ENCODE results near the gene ASGR1.

The ASGR1 gene

GRCh38 chr17:7176107-7176840, 2.9 kb downstream of the ASGR1 start:
- TF ChIP-seq ZNF70 (CRISPR knock-in tag; IDR thresholded peaks at IDR 0.05) (no peak), SNAI2 (CRISPR knock-in tag; IDR thresholded peaks at IDR 0.05) (no peak), GLIS3 (CRISPR knock-in tag; IDR thresholded peaks at IDR 0.05) (no peak), ESRRG (CRISPR knock-in tag; IDR thresholded peaks at IDR 0.05) (no peak), CSRNP3 (CRISPR knock-in tag; IDR thresholded peaks at IDR 0.05) (no peak), PPARA (CRISPR knock-in tag; IDR thresholded peaks at IDR 0.05; ENCODE audit: borderline replicate concordance) (no peak), CSDC2 (CRISPR knock-in tag; IDR thresholded peaks at IDR 0.05) (no peak), TCF4 (CRISPR knock-in tag; IDR thresholded peaks at IDR 0.05; ENCODE audit: borderline replicate concordance) (no peak), ZFP3 (CRISPR knock-in tag; IDR thresholded peaks at IDR 0.05) (no peak), PATZ1 (CRISPR knock-in tag; IDR thresholded peaks at IDR 0.05; ENCODE audit: borderline replicate concordance) (no peak), POU6F1 (CRISPR knock-in tag; IDR thresholded peaks at IDR 0.05; ENCODE audit: borderline replicate concordance, low read depth) (no peak), ZFP30 (CRISPR knock-in tag; IDR thresholded peaks at IDR 0.05) (no peak), TSHZ2 (CRISPR knock-in tag; IDR thresholded peaks at IDR 0.05) (no peak), ARNTL (CRISPR knock-in tag; IDR thresholded peaks at IDR 0.05; ENCODE audit: borderline replicate concordance, low read depth) (no peak), ZNF8 (CRISPR knock-in tag; IDR thresholded peaks at IDR 0.05) (no peak), ZC3H10 (CRISPR knock-in tag; IDR thresholded peaks at IDR 0.05) (no peak), ZNF565 (CRISPR knock-in tag; conservative IDR thresholded peaks at IDR 0.05; ENCODE audit: low read depth) (no peak), BACH2 (CRISPR knock-in tag; IDR thresholded peaks at IDR 0.05; ENCODE audit: borderline replicate concordance) (no peak), CREB5 (CRISPR knock-in tag; IDR thresholded peaks at IDR 0.05; ENCODE audit: low read depth) (no peak)
- ATAC-seq: no peak

- ATAC-seq: no peak
- TF ChIP-seq GLIS3 (CRISPR knock-in tag; IDR thresholded peaks at IDR 0.05) (no peak), PPARA (CRISPR knock-in tag; IDR thresholded peaks at IDR 0.05; ENCODE audit: borderline replicate concordance) (no peak), CSRNP3 (CRISPR knock-in tag; IDR thresholded peaks at IDR 0.05) (no peak)
Measured at GRCh38 chr17:7175330-7175733, 3.8 kb downstream of the ASGR1 start.
